Stimulated activated naive CD4-positive, alpha-beta T cell (primary cell): Measurements from ENCODE around the gene KCNE5.
"Not testable (repeated sequence)": the region's sequence is repeated elsewhere in the genome, so short reads cannot be mapped to it uniquely, and the experiment has no call there.

Source experiments
- DNase-seq, 6 experiments: peaks; one replicate each; lab custom pipeline; 2025; lab: John Stamatoyannopoulos, UW

KCNE5 gene

GRCh38 chrX:109601486-109601885 lies 23.5 kb downstream of the KCNE5 start:
- DNase-seq, result no peak

GRCh38 chrX:109600237-109600651 lies 24.7 kb downstream of the KCNE5 start:
- DNase-seq, result no peak

- no peak for DNase-seq
These were observed 29.0 kb downstream of the KCNE5 start for GRCh38 chrX:109596015-109596414.

GRCh38 chrX:109590176-109590575 lies 34.8 kb downstream of the KCNE5 start:
- no peak for DNase-seq

- DNase-seq, result no peak
These were observed 39.5 kb downstream of the KCNE5 start for GRCh38 chrX:109585488-109585887.

GRCh38 chrX:109578916-109579315 lies 46.1 kb downstream of the KCNE5 start:
- DNase-seq, result no peak

- no peak for DNase-seq
These were observed 47.9 kb downstream of the KCNE5 start for GRCh38 chrX:109577055-109577454.

- DNase-seq, result not testable (repeated sequence)
These were observed 48.9 kb downstream of the KCNE5 start for GRCh38 chrX:109576083-109576482.
